Left lung (tissue), 10 donors: ENCODE results near the gene PYGM. TPM values are rescaled to one million over a fixed set of nuclear protein-coding genes. Genes with fewer than 3 reads are reported as not detected.

Source experiments
- ATAC-seq: fragments of 200-7000 bp; cut with Tn5 transposase; one replicate; pipeline ENCODE4 v1.9.1; 2020; ENCODE audit warnings: moderate library complexity
- DNase-seq, 4 donors: peaks; one replicate each; pipeline ENCODE4 v3.0.0-alpha.2; 2013 to 2020
- H3K27ac ChIP-seq, 2 donors: fragments of 200-600 bp; sonication (generic) in 1 of 2; one replicate each; pipeline versions ENCODE4 v1.5.0 to v1.8.0; 2020 to 2021
- H3K27me3 ChIP-seq, 2 donors: fragments of 200-600 bp; sonication (generic) in 1 of 2; one replicate each; pipeline versions ENCODE4 v1.5.0 to v1.8.0; 2020 to 2021
- H3K36me3 ChIP-seq, 2 donors: fragments of 200-600 bp; sonication (generic) in 1 of 2; one replicate each; pipeline versions ENCODE4 v1.5.0 to v1.8.0; 2020 to 2021
- H3K4me1 ChIP-seq, 2 donors: fragments of 200-600 bp; one replicate each; pipeline ENCODE4 v1.8.0; 2021
- H3K4me3 ChIP-seq, 2 donors: fragments of 200-600 bp; sonication (generic) in 1 of 2; one replicate each; pipeline versions ENCODE4 v1.5.0 to v1.8.0; 2020 to 2021; ENCODE audit warnings: mild to moderate bottlenecking in 1 of 2
- H3K9me3 ChIP-seq, 2 donors: fragments of 200-600 bp; sonication (generic) in 1 of 2; one replicate each; pipeline versions ENCODE4 v1.5.0 to v1.8.0; 2020 to 2021
- intact Hi-C, 2 donors: fragments of 100-400 bp; cut with DNase I; formaldehyde crosslinking; loops; one replicate each; pipeline versions ENCODE4 v1.11.2 to v1.14.2; 2022
- polyA plus RNA-seq, 6 donors: library from polyadenylated mRNA; unstranded; fragments of 120-200 nt; gene quantifications; one replicate each; pipeline ENCODE4 v1.2.1, GENCODE V29; 2013; ENCODE audit not compliant: insufficient read length in 6 of 6
- total RNA-seq, 2 donors: library from RNA; stranded (reverse); fragmentation: NEBNext Ultra II Directional; extraction: Animal tissue kit (Norgen Biotek cat#: 25700); gene quantifications; one replicate each; pipeline ENCODE4 v1.2.1, GENCODE V29; 2021
- TF ChIP-seq, protein P1 (sequence below), 2 donors: fragments of 200-600 bp; sonication (generic) in 1 of 2; IDR thresholded peaks; one replicate each; pipeline versions ENCODE4 v1.5.0 to v1.8.0; 2021; ENCODE audit warnings: antibody characterized with exemption in 2 of 2
- donor health status: DM: no; HTN: yes; CAD: no.
- donor health status: DM: no; HTN: no; CAD: no.

PYGM gene
- total and polyA plus RNA-seq, 8 donors: 1.3 to 4.4 (median 3.5) TPM

DNA sequence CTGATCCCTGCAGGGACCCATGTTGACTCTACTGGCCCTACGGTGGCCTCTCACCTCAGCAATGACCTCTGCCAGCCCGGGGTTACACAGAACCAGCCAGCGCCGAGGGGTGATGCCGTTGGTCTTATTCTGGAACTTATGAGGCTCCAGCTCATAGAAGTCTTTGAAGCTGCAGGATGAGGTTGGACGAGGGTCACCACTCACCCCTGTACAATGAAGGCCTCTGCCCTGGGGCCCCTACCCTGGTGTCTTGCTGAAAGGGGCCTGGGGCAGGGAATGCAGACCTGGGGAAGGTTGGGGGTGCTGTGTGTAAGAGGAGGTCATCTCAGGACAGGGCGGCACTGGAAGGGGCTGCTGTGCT is 6.8 kb downstream of the PYGM start:
- DNase-seq (no peak), ATAC-seq (no peak)
- Histone ChIP-seq H3K27ac (no peak overlapping the region), H3K36me3 (peaks cover 0 to 5% of the 10 kb centered on the region in 2 donors), H3K27me3 (no peaks in the 10 kb centered on the region), H3K4me1 (no peaks in the 10 kb centered on the region), H3K9me3 (no peaks in the 10 kb centered on the region), H3K4me3 (no peak overlapping the region)
- TF ChIP-seq, protein P1, sequence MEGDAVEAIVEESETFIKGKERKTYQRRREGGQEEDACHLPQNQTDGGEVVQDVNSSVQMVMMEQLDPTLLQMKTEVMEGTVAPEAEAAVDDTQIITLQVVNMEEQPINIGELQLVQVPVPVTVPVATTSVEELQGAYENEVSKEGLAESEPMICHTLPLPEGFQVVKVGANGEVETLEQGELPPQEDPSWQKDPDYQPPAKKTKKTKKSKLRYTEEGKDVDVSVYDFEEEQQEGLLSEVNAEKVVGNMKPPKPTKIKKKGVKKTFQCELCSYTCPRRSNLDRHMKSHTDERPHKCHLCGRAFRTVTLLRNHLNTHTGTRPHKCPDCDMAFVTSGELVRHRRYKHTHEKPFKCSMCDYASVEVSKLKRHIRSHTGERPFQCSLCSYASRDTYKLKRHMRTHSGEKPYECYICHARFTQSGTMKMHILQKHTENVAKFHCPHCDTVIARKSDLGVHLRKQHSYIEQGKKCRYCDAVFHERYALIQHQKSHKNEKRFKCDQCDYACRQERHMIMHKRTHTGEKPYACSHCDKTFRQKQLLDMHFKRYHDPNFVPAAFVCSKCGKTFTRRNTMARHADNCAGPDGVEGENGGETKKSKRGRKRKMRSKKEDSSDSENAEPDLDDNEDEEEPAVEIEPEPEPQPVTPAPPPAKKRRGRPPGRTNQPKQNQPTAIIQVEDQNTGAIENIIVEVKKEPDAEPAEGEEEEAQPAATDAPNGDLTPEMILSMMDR (IDR thresholded peaks at IDR 0.05): no peak
- intact Hi-C loops: no loop called here

DNA sequence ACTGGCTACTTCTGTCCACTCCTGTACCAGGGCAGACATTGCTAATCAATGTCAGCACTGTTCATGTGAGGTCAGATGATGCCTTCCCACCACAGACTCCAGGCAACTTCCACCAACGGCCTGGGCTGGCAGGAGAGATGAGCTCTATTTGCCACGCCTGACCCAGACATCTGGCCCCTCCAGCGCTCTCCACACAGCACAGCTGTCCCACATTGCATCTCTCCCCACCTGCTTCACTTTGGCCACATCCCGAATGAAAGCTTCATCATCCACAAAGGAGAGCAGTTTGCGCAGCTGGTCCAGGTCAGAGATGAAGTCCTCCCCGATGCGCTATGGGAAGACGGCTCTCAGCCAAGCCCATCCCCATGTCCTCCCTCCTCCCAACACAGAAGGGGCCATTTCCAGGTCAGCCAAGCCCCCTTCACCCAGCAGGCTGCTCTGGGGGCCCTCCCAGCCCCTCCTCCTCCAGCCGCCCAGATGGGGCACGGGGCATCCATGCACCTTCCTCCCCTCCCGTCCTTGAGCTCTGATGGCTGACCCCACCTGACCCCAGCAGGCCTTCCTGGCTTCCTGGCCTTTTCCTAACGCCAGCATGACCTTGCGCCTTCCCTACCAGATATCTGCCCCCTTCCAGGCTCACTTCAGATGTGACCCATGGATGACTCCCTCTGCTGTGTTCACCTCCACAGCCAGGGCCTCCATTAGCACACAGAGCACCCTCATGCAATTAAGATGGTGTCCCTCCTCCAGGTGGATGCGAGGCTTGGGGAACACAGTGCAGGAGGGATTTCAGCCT is 7.4 kb downstream of the PYGM start:
- H3K4me3 ChIP-seq: no peak overlapping the region
- peaks cover 0 to 5% of the 10 kb centered on the region in 2 donors for H3K36me3 ChIP-seq
- H3K27me3 ChIP-seq: no peaks in the 10 kb centered on the region
- H3K27ac ChIP-seq: no peak overlapping the region
- no peak for DNase-seq
- TF ChIP-seq, protein P1 (IDR thresholded peaks at IDR 0.05): no peak
- intact Hi-C loops: no loop called here
- no peaks in the 10 kb centered on the region for H3K9me3 ChIP-seq
- H3K4me1 ChIP-seq: no peaks in the 10 kb centered on the region
- ATAC-seq: no peak

DNA sequence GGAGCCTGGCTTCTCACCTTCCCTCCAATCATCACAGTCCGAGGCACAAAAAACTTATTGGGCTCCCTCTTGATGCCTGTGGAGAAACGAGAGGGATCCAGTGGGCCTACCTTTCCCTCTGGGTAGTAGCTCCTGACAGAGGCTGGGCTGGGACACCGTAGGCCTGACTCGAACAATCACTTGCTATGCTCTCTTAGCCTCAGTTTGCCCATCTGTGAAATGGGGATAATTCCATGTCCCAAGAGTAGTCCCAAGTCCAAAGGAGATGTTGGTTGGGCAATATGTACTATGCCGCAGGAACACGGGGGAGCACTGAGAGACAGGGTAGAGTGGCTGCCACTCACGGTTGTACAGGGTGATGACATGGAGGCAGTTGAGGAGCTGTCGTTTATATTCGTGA is 8.2 kb downstream of the PYGM start:
- no peak for ATAC-seq
- no peak overlapping the region for H3K4me3 ChIP-seq
- H3K9me3 ChIP-seq: no peaks in the 10 kb centered on the region
- no peak for DNase-seq
- intact Hi-C loops: no loop called here
- H3K27me3 ChIP-seq: no peaks in the 10 kb centered on the region
- TF ChIP-seq, protein P1 (IDR thresholded peaks at IDR 0.05): no peak
- no peaks in the 10 kb centered on the region for H3K4me1 ChIP-seq
- H3K27ac ChIP-seq: no peak overlapping the region
- H3K36me3 ChIP-seq: peaks cover 0 to 5% of the 10 kb centered on the region in 2 donors

DNA sequence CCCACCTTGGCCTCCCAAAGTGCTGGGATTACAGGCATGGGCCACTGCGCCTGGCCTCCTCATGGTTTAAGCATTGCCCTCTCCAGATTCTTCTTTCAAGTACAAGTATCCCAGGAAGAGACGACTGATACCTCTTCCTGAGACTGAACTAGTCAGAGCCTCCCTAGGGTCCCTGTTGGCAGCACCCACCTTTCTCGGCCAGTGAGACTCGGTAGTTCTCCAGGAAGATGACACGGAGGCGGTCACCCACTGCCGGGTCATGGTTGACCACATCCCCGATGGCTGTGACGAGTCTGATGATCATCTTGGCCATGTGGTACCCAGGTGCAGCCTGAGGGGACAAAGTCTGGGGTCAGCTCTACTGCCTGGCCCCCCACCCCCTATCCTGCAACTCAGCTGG is 8.6 kb downstream of the PYGM start:
- intact Hi-C loops: no loop called here
- TF ChIP-seq, protein P1 (IDR thresholded peaks at IDR 0.05): no peak
- DNase-seq (no peak), ATAC-seq (no peak)
- Histone ChIP-seq H3K27me3 (peaks cover 0 to 1% of the 10 kb centered on the region in 2 donors), H3K27ac (no peak overlapping the region), H3K36me3 (peaks cover 0 to 5% of the 10 kb centered on the region in 2 donors), H3K4me3 (no peak overlapping the region), H3K4me1 (peaks cover 0 to 4% of the 10 kb centered on the region in 2 donors), H3K9me3 (no peaks in the 10 kb centered on the region)

DNA sequence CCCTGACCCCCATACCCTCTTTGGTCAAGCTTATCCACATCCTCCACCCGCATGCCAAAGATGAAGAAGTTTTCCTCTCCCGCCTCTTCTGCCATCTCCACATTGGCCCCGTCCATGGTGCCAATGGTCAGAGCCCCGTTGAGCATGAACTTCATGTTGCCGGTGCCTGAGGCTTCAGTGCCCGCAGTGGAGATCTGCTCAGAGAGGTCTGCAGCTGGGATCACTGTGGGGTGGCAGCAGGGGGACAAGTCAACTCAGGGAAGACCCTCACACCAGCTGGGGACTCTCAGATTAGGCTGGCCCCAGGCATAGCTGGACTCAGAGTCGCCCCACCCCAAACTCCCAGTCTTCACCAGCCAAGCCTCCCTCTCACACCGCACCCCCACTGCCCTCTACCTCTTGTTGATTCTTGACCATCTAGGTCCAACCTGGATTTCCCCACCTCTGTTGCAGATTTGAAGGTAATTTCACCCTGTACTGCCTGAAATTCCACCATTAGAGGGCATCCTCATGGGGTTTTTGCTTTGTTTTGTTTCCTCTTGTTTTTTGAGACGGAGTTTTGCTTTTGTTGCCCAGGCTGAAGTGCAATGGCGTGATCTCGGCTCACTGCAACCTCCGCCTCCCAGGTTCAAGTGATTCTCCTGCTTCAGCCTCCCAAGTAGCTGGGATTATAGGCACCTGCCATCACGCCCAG is 9.3 kb downstream of the PYGM start:
- H3K36me3 ChIP-seq: peaks cover 0 to 5% of the 10 kb centered on the region in 2 donors
- no peak for DNase-seq
- TF ChIP-seq, protein P1 (IDR thresholded peaks at IDR 0.05): no peak
- intact Hi-C loops: no loop called here
- no peak overlapping the region for H3K27ac ChIP-seq
- peaks cover 0 to 8% of the 10 kb centered on the region in 2 donors for H3K27me3 ChIP-seq
- ATAC-seq: no peak
- H3K4me1 ChIP-seq: peaks cover 2 to 10% of the 10 kb centered on the region in 2 donors
- no peak overlapping the region for H3K4me3 ChIP-seq
- H3K9me3 ChIP-seq: no peaks in the 10 kb centered on the region
